SJSA1 (cell line): ENCODE results near the gene HSP90AA1. TPM values are rescaled to one million over a fixed set of nuclear protein-coding genes. Genes with fewer than 3 reads are reported as not detected.

ENCODE experiments used
- DNase-seq, 2 experiments: peaks; one replicate each; pipeline ENCODE4 v3.0.0-alpha.2; 2015 to 2020; ENCODE audit warnings: low spot score in 2 of 2, low read depth in 1 of 2
- H3K27ac ChIP-seq: fragments of 250-450 bp; sonication (Bioruptor Pico); 2 replicates; pipeline ENCODE4 v1.5.1; 2020; ENCODE audit warnings: mild to moderate bottlenecking, moderate library complexity
- H3K27me3 ChIP-seq: fragments of 250-450 bp; sonication (Bioruptor Pico); replicated peaks from 2 replicates; pipeline ENCODE4 v1.5.1; 2020; ENCODE audit warnings: mild to moderate bottlenecking, moderate library complexity
- H3K36me3 ChIP-seq: fragments of 250-450 bp; sonication (Bioruptor Pico); 2 replicates; pipeline ENCODE4 v1.5.1; 2020; ENCODE audit warnings: mild to moderate bottlenecking
- H3K4me1 ChIP-seq: fragments of 250-450 bp; sonication (Bioruptor Pico); replicated peaks from 2 replicates; pipeline ENCODE4 v1.6.1; 2021; ENCODE audit warnings: mild to moderate bottlenecking
- H3K4me3 ChIP-seq: fragments of 250-450 bp; sonication (Bioruptor Pico); 2 replicates; pipeline ENCODE4 v1.5.1; 2020; ENCODE audit warnings: mild to moderate bottlenecking
- H3K9me3 ChIP-seq: fragments of 250-450 bp; sonication (Bioruptor Pico); replicated peaks from 2 replicates; pipeline ENCODE4 v1.5.1; 2020; ENCODE audit warnings: mild to moderate bottlenecking
- total RNA-seq: library from RNA; depleted of rRNA; stranded (reverse); fragments of >200 nt; shearing (Covaris generic); gene quantifications from 2 replicates; pipeline ENCODE4 v1.2.3, GENCODE V29; 2014

The HSP90AA1 gene
- total RNA-seq, 1 experiment from 2014 or later = 670 TPM

DNA sequence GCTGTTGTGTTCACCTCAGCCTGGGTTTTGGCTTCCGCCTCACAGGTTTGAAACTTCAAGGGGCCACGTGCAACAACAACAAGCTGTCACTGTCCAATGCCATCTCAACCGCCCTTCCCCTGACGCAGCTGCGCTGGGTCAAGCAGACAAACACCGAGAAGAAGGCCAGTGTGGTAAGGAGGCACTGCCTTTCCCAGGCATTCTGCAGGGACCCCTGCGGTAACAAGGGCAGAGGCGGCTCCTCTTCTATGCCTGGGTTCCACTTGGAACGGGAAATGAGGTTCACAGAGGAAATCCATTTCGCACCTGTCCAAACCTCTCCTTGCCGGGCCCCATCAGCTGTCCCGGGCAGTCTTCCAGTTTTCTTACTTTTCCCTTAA is 36.8 kb downstream of the HSP90AA1 start:
- Histone ChIP-seq H3K27ac (no peak overlapping the region), H3K36me3 (peaks cover 71% of the 10 kb centered on the region)

DNA sequence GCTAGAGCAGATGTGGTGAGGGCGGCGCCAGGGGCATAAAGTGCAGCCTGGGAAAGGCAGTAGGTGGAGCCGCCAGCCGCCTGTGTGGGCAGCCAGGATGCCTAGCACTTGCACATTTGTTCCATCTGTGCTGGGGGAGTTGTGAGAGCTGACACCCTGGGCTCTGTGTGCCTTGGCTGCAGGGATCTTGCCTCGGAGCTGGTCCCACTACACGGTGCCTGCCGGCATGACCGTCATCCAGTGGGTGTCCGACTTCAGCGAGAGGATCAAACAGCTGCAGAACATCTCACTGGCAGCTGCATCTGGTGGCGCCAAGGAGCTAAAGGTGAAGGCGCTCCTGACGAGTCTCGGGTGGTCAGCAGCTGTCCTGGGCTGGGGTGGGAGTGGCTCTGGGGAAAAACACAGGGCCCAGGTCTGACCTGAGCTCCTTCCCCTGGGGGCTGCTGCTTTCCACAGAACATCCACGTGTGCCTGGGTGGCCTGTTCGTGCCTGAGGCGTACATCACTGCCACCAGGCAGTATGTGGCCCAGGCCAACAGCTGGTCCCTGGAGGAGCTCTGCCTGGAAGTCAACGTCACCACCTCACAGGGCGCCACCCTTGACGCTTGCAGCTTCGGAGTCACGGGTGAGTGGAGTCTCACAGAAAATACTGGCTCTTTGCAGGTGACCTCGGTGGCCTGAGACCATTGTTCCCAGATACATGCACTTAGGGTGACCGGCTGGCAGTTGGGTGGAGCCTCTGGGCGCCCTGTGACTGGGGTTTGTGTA is 37.4 kb downstream of the HSP90AA1 start:
- H3K27ac ChIP-seq = no peak overlapping the region
- H3K27me3 ChIP-seq = no peaks in the 10 kb centered on the region
- DNase-seq = no peak
- H3K36me3 ChIP-seq = peaks cover 77% of the 10 kb centered on the region
- H3K4me3 ChIP-seq = no peak overlapping the region
- H3K4me1 ChIP-seq = no peaks in the 10 kb centered on the region
- no peaks in the 10 kb centered on the region for H3K9me3 ChIP-seq

More for the DNA sequence above, 36.8 kb downstream of the HSP90AA1 start:
- H3K4me3 ChIP-seq = no peak overlapping the region
- no peaks in the 10 kb centered on the region for H3K4me1 ChIP-seq
- H3K9me3 ChIP-seq = no peaks in the 10 kb centered on the region
- no peak for DNase-seq
- H3K27me3 ChIP-seq = no peaks in the 10 kb centered on the region

DNA sequence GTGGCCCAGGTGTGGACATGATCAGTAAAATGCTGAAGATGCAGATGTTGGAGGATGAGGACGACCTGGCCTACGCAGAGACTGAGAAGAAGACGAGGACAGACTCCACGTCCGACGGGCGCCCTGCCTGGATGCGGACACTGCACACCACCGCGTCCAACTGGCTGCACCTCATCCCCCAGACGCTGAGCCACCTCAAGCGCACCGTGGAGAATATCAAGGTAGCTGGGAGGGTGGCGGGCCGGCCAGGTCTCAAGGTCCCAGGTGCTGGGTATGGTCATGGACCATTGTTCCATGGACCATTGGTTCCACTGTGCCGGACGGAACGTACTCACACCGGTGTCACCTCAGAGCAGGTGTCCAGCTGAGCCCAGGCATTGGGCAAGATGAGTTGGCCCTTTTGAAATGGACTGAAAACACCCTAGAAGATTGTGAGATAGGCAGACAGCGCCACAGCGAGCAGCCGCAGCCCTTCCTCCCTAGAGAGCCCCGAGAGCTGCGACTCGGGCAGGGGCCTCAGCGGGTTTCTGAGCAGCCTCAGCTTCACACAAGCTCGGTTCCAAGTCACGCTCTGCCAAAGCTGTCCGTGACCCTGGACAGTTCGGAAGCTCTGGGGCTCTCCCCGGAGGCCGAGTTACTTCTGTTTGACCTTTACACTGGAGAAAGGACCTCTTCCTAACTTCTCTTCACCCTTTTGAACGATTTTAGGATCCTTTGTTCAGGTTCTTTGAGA is 38.9 kb downstream of the HSP90AA1 start:
- H3K27ac ChIP-seq = no peak overlapping the region
- no peaks in the 10 kb centered on the region for H3K27me3 ChIP-seq
- no peaks in the 10 kb centered on the region for H3K9me3 ChIP-seq
- no peaks in the 10 kb centered on the region for H3K4me1 ChIP-seq
- peaks cover 91% of the 10 kb centered on the region for H3K36me3 ChIP-seq
- no peak for DNase-seq
- no peak overlapping the region for H3K4me3 ChIP-seq

DNA sequence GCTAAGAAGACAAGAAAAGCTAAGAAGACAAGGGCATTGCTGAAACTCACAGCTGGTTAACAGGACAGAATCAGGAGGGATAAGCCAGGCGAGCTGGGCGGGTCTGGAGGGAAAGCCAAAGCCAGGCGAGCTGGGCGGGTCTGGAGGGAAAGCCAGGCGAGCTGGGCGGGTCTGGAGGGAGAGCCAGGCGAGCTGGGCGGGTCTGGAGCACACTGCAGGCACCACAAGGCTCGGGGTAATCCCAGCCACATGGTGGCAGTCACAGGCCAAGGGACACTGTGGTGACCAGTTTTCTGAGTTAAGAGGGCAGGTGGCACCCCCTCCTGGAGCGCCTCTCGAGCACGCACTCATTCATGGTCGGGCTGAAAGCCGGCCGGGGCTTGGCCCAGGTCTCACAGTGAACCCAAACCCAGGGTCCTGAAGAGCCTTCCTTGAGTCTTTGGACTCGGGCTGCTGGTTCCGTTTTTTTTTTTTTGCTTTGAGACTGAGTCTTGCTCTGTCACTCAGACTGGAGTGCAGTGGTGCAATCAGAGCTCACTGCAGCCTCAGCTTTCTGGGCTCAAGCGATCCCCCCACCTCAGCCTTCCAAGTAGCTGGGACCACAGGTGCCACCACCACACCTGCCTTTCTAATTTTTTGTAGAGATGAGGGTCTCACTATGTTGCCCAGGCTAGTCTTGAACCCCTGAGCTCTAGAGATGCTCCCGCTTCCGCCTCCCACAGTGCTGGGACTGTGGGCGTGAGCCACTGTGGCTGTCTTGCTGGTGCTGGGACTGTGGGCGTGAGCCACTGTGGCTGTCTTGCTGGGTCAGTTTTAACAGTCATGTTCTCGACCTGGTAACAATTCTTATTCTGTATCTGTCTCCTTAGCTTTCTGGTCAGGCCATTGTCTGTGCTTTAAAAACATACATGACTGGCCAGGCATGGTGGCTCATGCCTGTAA is 40.2 kb downstream of the HSP90AA1 start:
- Histone ChIP-seq H3K27me3 (no peaks in the 10 kb centered on the region), H3K4me1 (no peaks in the 10 kb centered on the region), H3K27ac (no peak overlapping the region), H3K9me3 (no peaks in the 10 kb centered on the region), H3K4me3 (no peak overlapping the region), H3K36me3 (peaks cover 93% of the 10 kb centered on the region)
- peak in 1 of 2 experiments; percentile 14 for DNase-seq

DNA sequence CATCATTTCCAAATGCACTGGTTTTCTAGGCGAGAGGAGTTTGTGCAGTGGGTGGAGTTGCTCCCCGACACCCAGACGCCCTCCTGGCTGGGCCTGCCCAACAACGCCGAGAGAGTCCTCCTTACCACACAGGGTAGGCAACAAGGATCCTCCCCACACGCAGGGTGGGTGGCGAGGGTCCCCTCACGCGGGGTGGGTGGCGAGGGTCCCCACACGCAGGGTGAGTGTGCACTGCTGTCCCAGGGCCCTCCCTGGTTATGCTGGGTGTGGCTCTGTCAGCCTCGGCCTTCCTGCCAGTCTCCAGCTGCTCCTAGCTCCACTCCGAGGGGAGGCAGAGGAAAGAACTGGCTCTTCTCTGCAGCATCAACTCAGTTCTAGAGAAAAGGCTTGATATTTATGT is 42.3 kb downstream of the HSP90AA1 start:
- no peaks in the 10 kb centered on the region for H3K9me3 ChIP-seq
- peaks cover 94% of the 10 kb centered on the region for H3K36me3 ChIP-seq
- no peak overlapping the region for H3K27ac ChIP-seq

DNA sequence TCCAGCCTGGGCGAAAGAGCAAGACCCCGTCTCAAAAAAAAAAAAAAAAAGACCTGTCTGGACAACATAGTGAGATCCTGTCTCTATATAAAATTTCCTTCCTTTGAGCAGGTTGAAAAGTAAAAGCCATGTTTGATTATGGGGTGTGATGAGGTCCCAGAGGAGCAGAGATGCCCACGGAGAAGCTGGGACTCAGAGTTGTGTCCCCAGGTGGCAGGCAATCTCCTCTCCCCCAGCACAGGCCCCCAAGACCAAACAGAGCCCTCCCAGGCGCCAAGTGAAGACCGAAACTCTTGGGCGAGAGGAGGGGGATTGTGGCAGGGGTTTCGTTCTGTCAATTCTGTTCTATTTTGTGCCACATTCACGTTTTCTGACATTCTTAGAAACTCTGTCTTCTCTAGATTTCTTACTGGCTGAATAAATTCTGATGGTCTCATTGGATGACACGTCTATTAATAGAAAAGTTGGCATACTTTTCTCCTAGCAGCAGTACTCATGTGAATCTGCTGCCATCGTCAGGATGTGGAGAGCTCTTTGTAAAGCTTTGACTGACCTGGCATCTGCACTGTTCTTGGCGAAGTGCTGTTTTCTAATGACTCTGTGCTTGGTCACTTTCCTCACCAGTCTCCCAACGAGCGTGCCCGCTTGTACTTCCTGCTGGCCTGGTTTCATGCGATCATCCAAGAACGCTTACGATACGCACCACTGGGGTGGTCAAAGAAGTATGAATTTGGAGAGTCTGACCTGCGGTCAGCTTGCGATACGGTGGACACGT is 43.4 kb downstream of the HSP90AA1 start:
- Histone ChIP-seq H3K4me3 (no peak overlapping the region), H3K4me1 (no peaks in the 10 kb centered on the region), H3K27me3 (no peaks in the 10 kb centered on the region), H3K27ac (no peak overlapping the region), H3K36me3 (peaks cover 94% of the 10 kb centered on the region), H3K9me3 (no peaks in the 10 kb centered on the region)
- no peak for DNase-seq

More for the DNA sequence above, 42.3 kb downstream of the HSP90AA1 start:
- Histone ChIP-seq H3K4me3 (no peak overlapping the region), H3K4me1 (no peaks in the 10 kb centered on the region), H3K27me3 (no peaks in the 10 kb centered on the region)
- DNase-seq = no peak

DNA sequence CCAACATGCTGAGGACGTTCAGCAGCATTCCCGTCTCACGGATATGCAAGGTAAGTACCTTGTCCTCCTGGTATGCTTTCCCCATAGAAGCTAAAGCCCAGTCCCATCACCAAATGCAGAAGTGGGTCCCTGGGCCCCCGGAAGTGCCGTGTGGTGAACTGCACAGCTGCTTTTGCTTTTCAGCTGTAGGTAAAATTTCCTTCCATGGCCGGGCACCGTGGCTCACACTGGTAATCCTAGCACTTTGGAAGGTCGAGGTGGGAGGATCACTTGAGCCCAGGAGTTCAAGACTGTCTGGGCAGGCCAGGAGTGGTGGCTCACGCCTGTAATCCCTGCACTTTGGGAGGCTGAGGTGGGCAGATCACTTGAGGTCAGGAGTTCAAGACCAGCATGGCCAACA is 44.1 kb downstream of the HSP90AA1 start:
- peaks cover 94% of the 10 kb centered on the region for H3K36me3 ChIP-seq
- H3K4me3 ChIP-seq = no peak overlapping the region
- no peak for DNase-seq

DNA sequence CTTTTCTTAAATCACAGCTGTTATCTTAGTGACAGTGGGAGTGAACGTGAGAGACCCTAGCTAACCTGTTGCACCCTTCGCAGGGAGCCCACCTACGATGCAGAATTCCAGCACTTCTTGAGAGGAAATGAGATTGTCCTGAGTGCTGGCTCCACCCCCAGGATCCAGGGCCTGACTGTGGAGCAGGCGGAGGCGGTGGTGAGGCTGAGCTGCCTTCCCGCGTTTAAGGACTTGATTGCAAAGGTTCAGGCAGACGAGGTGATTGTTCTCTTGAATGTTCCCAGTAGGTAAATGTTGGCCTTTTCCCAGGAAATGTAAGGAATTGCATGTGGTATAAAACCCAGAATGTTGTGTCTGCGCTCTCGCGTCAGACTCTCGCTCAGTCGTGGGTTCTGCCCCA is 46.7 kb downstream of the HSP90AA1 start:
- no peaks in the 10 kb centered on the region for H3K27me3 ChIP-seq
- peaks cover 100% of the 10 kb centered on the region for H3K36me3 ChIP-seq
- H3K4me3 ChIP-seq = no peak overlapping the region
- no peak for DNase-seq
- H3K27ac ChIP-seq = no peak overlapping the region
- H3K9me3 ChIP-seq = no peaks in the 10 kb centered on the region
- no peaks in the 10 kb centered on the region for H3K4me1 ChIP-seq

More for the DNA sequence above, 44.1 kb downstream of the HSP90AA1 start:
- no peaks in the 10 kb centered on the region for H3K4me1 ChIP-seq
- H3K27ac ChIP-seq = no peak overlapping the region
- no peaks in the 10 kb centered on the region for H3K27me3 ChIP-seq
- H3K9me3 ChIP-seq = no peaks in the 10 kb centered on the region

DNA sequence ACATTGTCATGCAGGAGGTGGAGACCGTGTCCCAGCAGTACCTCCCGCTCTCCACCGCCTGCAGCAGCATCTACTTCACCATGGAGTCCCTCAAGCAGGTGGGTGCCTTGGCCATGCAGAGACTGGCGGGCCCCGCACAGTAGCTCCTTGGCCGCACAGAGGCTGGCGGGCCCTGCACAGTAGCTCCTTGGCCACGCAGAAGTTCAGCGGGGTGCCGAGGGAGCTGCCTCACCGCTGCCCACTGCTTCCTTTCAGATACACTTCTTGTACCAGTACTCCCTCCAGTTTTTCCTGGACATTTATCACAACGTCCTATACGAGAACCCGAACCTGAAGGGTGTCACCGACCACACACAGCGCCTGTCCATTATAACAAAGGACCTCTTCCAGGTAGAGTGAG is 47.7 kb downstream of the HSP90AA1 start:
- no peaks in the 10 kb centered on the region for H3K4me1 ChIP-seq
- H3K27me3 ChIP-seq = no peaks in the 10 kb centered on the region
- no peak for DNase-seq
- no peak overlapping the region for H3K4me3 ChIP-seq
- no peaks in the 10 kb centered on the region for H3K9me3 ChIP-seq
- H3K27ac ChIP-seq = no peak overlapping the region
- H3K36me3 ChIP-seq = peaks cover 96% of the 10 kb centered on the region

DNA sequence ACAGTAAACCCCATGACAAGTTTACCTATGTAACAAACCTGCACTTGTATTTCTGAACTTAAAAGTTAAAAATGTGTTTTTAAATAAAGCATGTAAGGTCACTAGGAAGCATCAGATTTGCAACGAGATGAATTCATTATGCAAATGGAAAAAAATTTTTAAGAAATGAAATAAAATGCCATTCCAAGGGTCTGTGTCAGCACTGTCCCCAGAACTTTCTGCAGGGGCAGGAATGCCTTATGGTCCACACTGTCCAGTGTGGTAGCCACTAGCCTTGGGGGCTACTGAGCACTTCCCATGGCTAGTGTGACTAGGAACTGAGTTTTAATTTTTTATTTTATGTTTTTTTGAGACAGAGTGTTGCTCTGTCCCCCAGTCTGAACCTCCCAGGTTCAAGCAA is 49.2 kb downstream of the HSP90AA1 start:
- no peaks in the 10 kb centered on the region for H3K4me1 ChIP-seq
- H3K9me3 ChIP-seq = no peaks in the 10 kb centered on the region
- no peak for DNase-seq
- H3K4me3 ChIP-seq = no peak overlapping the region
- no peak overlapping the region for H3K27ac ChIP-seq
- no peaks in the 10 kb centered on the region for H3K27me3 ChIP-seq
- H3K36me3 ChIP-seq = peaks cover 96% of the 10 kb centered on the region

DNA sequence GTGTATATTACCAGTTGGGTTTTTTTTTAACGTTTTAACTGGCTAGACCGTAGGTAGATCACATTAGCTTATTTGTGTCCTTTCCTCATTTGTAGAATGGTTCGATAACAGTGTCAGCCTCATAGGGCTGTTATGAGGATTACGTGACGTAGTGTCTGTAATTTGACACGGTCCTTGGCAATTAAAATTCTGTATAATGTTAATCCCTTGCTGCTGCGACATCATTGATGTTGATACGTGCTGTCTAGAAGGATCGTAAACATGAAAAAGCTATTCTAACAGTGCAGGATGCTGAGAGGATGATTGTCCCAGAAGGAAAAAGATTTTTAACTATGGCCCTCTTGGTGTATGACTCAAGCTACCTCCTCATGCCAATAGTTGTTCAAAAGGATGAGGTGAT is 50.9 kb downstream of the HSP90AA1 start:
- Histone ChIP-seq H3K27me3 (no peaks in the 10 kb centered on the region), H3K4me1 (no peaks in the 10 kb centered on the region), H3K36me3 (peaks cover 96% of the 10 kb centered on the region), H3K27ac (no peak overlapping the region), H3K4me3 (no peak overlapping the region), H3K9me3 (no peaks in the 10 kb centered on the region)
- DNase-seq = no peak

DNA sequence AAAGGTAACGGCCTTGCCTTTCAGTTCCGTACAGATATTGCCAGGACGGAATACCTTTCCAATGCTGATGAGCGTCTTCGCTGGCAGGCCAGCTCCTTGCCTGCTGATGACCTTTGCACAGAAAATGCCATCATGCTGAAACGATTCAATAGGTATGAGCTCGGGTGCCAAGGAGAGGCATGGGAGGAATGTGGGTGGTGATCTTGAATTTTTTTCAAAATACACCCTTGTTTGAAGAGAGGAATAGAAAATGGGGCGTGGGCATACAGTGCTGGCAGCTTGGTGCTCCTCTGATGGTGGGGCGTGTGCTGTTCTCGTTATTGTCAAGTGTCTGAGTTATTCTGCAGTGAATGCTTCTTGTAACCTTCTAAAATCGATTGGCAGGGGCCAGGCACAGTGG is 52.5 kb downstream of the HSP90AA1 start:
- H3K4me3 ChIP-seq = no peak overlapping the region
- no peaks in the 10 kb centered on the region for H3K27me3 ChIP-seq
- peaks cover 96% of the 10 kb centered on the region for H3K36me3 ChIP-seq
- DNase-seq = no peak
- no peaks in the 10 kb centered on the region for H3K9me3 ChIP-seq
- no peaks in the 10 kb centered on the region; the same call in 1 of the 2 replicates for H3K4me1 ChIP-seq
- H3K27ac ChIP-seq = no peak overlapping the region

DNA sequence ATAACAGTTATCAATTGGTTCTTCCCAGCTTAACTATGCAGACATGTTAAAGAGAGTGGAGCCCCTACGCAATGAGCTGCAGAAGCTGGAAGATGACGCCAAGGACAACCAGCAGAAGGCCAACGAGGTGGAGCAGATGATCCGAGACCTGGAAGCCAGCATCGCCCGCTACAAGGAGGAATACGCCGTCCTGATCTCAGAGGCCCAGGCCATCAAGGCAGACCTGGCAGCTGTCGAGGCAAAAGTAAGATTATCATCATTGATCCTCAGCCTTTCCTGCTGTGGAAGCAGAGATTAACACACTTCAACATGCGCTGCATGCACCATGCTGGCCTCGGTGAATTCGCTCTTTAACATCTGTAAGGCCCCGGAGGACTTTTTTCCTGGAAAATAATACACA is 53.6 kb downstream of the HSP90AA1 start:
- H3K4me3 ChIP-seq = no peak overlapping the region
- DNase-seq = no peak
- H3K36me3 ChIP-seq = peaks cover 96% of the 10 kb centered on the region
- H3K27ac ChIP-seq = no peak overlapping the region
- H3K27me3 ChIP-seq = no peaks in the 10 kb centered on the region
- H3K4me1 ChIP-seq = peaks cover 9% of the 10 kb centered on the region
- H3K9me3 ChIP-seq = no peaks in the 10 kb centered on the region
